MCF 10A (cell line): ENCODE data around the gene RAB11FIP5. TPM values are rescaled to one million over a fixed set of nuclear protein-coding genes. Genes with fewer than 3 reads are reported as not detected.

ENCODE experiments used
- BruUV-seq: library from RNA; stranded (reverse); fragments of 400-500 nt; replicated peaks from 2 replicates; lab custom pipeline; 2021; lab: Mats Ljungman, UMichigan
- CTCF ChIA-PET: fragments of 300-600 bp; sonication (Branson Sonifier 250); formaldehyde crosslinking; extraction: SDS; loops from one replicate; lab custom pipeline; 2021; ENCODE audit warnings: antibody characterized with exemption, inconsistent platforms; lab: Yijun Ruan, JAX
- POLR2A ChIA-PET: fragments of 300-600, 350-650 bp; sonication (Branson Sonifier 250); formaldehyde crosslinking; extraction: SDS; loops from one replicate; lab custom pipeline; 2020; ENCODE audit warnings: antibody characterized with exemption, inconsistent platforms; lab: Yijun Ruan, JAX
- DNase-seq: peaks from one replicate; pipeline ENCODE4 v3.0.0-alpha.2; 2018; ENCODE audit not compliant: unreplicated experiment
- H3K27ac Mint-ChIP-seq: one replicate; pipeline ENCODE4 v1.8.0; 2022; ENCODE audit warnings: mild to moderate bottlenecking, low read depth, mixed read lengths; ENCODE audit not compliant: unreplicated experiment
- H3K27me3 Mint-ChIP-seq: one replicate; pipeline ENCODE4 v1.8.0; 2022; ENCODE audit warnings: mixed read lengths; ENCODE audit not compliant: insufficient read depth, unreplicated experiment
- H3K36me3 Mint-ChIP-seq: one replicate; pipeline ENCODE4 v1.8.0; 2022; ENCODE audit warnings: mild to moderate bottlenecking, moderate library complexity, mixed read lengths; ENCODE audit not compliant: insufficient read depth, unreplicated experiment
- H3K4me1 Mint-ChIP-seq: one replicate; pipeline ENCODE4 v1.8.0; 2022; ENCODE audit warnings: mixed read lengths; ENCODE audit not compliant: insufficient read depth, unreplicated experiment
- H3K4me3 Mint-ChIP-seq: one replicate; pipeline ENCODE4 v1.8.0; 2022; ENCODE audit warnings: mild to moderate bottlenecking, moderate library complexity, mixed read lengths; ENCODE audit not compliant: unreplicated experiment
- H3K9me3 Mint-ChIP-seq: one replicate; pipeline ENCODE4 v1.8.0; 2022; ENCODE audit warnings: mixed read lengths; ENCODE audit not compliant: unreplicated experiment
- CTCF ChIP-seq: fragments of 200-600 bp; IDR thresholded peaks from one replicate; pipeline ENCODE4 v1.8.0; 2022; ENCODE audit warnings: antibody characterized with exemption, mild to moderate bottlenecking; ENCODE audit not compliant: unreplicated experiment
- intact Hi-C: fragments of 100-400 bp; cut with micrococcal nuclease; formaldehyde crosslinking; loops from 2 replicates; pipeline ENCODE4 v1.14.1; 2022
- total RNA-seq: library from RNA; stranded (reverse); gene quantifications from 2 replicates; pipeline ENCODE4 v1.2.3, GENCODE V29; 2022

RAB11FIP5 gene
- total RNA-seq, 1 experiment from 2014 or later = 36.9 TPM

DNA sequence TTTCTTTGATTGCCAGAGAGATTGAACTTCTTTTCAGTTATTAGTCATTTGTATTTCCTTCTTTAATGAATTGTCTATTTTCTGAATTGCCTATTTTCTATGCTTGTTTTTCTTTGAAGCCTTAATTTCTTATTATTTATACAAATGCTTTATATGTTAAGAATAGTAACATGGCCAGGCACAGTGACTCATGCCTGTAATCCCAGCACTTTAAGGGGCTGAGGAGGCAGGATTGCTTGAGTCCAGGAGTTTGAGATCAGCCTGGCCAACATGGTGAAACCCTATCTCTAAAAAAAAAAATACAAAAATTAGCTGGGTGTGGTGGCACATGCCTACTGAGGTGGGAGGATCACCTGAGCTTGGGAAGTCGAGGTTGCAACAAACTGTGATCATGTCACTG lies 4.7 kb upstream of the RAB11FIP5 start:
- CTCF ChIA-PET = interaction anchor here (0.6 to 1.0 kb wide), 3 partner anchors 59 to 227 kb away, joined by 3 to 4 read pairs (median 3); no protein-coding TSS in a partner anchor
- no peak for TF ChIP-seq CTCF
- no TSS peak for BruUV-seq
- Mint-ChIP-seq H3K27ac (no peak overlapping the region), H3K27me3 (no peaks in the 10 kb centered on the region), H3K4me3 (no peak overlapping the region), H3K9me3 (no peaks in the 10 kb centered on the region), H3K4me1 (no peaks in the 10 kb centered on the region), H3K36me3 (no peaks in the 10 kb centered on the region)
- intact Hi-C loops = no loop called here
- no peak for DNase-seq
- POLR2A ChIA-PET = no interaction called here

GRCh38 chr2:73116182-73116960 lies 3.6 kb upstream of the RAB11FIP5 start:
- no TSS peak for BruUV-seq
- no peak overlapping the region for H3K27ac Mint-ChIP-seq
- H3K4me1 Mint-ChIP-seq = peaks cover under 1% of the 10 kb centered on the region
- no peaks in the 10 kb centered on the region for H3K36me3 Mint-ChIP-seq
- no peaks in the 10 kb centered on the region for H3K9me3 Mint-ChIP-seq
- CTCF ChIA-PET = interaction anchor here (0.6 to 1.0 kb wide), 2 partner anchors 20 to 96 kb away, joined by 3 read pairs; no protein-coding TSS in a partner anchor
- DNase-seq = no peak
- no peak for TF ChIP-seq CTCF
- no peaks in the 10 kb centered on the region for H3K27me3 Mint-ChIP-seq
- POLR2A ChIA-PET = interaction anchor here (0.6 kb wide), 1 partner anchor 208 kb away, joined by 3 read pairs; no protein-coding TSS in a partner anchor
- intact Hi-C loops = no loop called here
- no peak overlapping the region for H3K4me3 Mint-ChIP-seq

GRCh38 chr2:73114273-73114867 lies 1.6 kb upstream of the RAB11FIP5 start:
- intact Hi-C loops = no loop called here
- peak; percentile 20 for DNase-seq
- peaks cover 20% of the 10 kb centered on the region for H3K4me1 Mint-ChIP-seq

More at GRCh38 chr2:73114273-73114867, 1.6 kb upstream of the RAB11FIP5 start:
- BruUV-seq = no TSS peak
- Mint-ChIP-seq H3K27ac (no peak overlapping the region), H3K36me3 (no peaks in the 10 kb centered on the region), H3K27me3 (no peaks in the 10 kb centered on the region), H3K4me3 (peak overlapping the region; percentile 96), H3K9me3 (no peaks in the 10 kb centered on the region)
- ChIA-PET CTCF (interaction anchor here (0.6 to 5.3 kb wide), 5 partner anchors 29 to 432 kb away, joined by 3 to 51 read pairs (median 3); no protein-coding TSS in a partner anchor), POLR2A (interaction anchor here (0.5 to 1.4 kb wide), 5 partner anchors 29 to 747 kb away, joined by 3 read pairs; partner anchors contain the start of gene SFXN5)
- no peak for TF ChIP-seq CTCF
